Stimulated activated CD8-positive, alpha-beta memory T cell treated with anti-CD3 and anti-CD28 coated beads, Interleukin-15, amount 100 ng/mL, for 48 hours (primary cell): Measurements from ENCODE around the gene ATP6V0B.

Source experiments
- DNase-seq, 2 donors: peaks; one replicate each; pipeline ENCODE4 v3.0.0-alpha.2; 2020; ENCODE audit warnings: low read depth in 2 of 2

The ATP6V0B gene

GRCh38 chr1:43984855-43985254 lies 10.1 kb downstream of the ATP6V0B start:
- no peak for DNase-seq

DNA sequence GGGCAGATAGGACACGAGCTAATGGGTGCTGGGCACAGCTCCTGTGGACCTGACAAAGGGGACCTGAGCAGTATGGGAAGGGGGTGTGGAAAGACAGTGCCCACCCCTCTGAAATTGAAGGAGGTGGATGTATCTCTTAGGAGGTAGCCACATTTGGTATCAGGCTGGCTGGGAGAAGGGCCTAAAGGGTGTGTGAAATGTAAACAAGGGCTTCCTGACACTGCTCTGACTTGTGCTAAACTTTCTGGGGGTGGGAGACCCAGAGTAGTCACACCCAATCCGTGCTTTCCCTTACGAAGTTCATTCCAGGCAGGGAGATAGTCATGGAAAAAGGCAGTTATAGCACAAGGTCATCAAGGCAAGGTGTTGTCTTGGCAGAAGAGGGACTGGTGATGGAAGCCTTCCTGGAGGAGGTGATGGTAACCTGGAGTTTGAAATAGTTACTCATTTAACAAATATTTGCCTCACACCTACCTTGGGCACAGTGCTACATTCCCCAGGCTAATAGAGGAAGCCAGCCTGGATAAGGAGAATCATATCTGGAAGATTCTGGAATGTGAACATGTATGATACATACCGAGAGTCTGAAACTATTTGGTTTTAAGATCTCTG lies 11.3 kb downstream of the ATP6V0B start:
- no peak for DNase-seq

- no peak for DNase-seq
Measured at GRCh38 chr1:43986712-43987111, 12.0 kb downstream of the ATP6V0B start.

DNA sequence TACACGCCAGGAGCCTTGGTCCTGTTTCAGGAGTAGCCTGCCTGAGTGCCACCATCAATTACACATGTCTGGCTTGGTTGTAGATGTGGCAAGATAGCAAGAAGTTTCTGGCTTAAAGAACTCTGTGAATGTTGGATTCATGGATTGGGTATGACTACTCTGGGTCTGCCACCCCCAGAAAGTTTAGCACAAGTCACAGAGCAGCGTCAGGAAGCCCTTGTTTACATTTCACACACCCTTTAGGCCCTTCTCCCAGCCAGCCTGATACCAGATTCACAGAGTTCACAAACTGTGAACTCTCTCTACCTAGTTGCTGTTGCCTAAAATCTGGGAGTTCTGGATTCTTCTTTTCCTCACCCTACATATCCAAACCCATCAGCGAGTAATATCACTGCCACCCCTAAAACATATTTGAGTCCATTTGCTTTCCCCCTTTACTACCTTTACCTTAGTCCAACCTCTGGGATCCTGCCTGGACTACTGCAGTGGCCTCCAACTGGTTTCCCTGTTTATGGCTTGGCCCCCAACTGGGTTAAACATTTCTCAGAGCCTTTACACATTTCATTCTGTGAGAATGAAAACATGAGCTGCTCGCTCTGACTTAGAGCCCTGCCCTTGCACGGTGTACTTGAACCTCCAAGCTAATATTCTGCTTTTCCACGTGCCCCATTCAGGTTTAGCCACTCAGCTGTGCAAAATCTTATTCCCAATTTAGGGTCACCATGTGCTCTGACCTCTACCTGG lies 12.6 kb downstream of the ATP6V0B start:
- DNase-seq: no peak

DNA sequence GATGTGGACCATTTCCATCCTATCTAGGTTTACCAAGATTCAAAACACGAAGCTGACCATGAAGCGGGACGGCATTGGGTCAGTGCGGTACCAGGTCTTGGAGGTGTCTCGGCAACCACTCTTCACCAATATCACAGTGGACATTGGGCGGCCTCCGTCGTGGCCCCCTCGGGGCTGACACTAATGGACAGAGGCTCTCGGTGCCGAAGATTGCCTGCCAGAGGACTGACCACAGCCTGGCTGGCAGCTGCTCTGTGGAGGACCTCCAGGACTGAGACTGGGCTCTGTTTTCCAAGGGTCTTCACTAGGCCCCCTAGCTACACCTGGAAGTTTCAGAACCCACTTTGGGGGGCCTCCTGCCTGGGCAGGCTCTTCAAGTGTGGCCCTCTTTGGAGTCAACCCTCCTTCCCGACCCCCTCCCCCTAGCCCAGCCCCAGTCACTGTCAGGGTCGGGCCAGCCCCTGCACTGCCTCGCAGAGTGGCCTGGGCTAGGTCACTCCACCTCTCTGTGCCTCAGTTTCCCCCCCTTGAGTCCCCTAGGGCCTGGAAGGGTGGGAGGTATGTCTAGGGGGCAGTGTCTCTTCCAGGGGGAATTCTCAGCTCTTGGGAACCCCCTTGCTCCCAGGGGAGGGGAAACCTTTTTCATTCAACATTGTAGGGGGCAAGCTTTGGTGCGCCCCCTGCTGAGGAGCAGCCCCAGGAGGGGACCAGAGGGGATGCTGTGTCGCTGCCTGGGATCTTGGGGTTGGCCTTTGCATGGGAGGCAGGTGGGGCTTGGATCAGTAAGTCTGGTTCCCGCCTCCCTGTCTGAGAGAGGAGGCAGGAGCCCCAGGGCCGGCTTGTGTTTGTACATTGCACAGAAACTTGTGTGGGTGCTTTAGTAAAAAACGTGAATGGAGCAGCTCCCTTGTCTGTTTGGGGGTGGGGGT lies 15.8 kb downstream of the ATP6V0B start:
- DNase-seq: no peak

GRCh38 chr1:43991200-43991475 lies 16.4 kb downstream of the ATP6V0B start:
- DNase-seq: no peak

DNA sequence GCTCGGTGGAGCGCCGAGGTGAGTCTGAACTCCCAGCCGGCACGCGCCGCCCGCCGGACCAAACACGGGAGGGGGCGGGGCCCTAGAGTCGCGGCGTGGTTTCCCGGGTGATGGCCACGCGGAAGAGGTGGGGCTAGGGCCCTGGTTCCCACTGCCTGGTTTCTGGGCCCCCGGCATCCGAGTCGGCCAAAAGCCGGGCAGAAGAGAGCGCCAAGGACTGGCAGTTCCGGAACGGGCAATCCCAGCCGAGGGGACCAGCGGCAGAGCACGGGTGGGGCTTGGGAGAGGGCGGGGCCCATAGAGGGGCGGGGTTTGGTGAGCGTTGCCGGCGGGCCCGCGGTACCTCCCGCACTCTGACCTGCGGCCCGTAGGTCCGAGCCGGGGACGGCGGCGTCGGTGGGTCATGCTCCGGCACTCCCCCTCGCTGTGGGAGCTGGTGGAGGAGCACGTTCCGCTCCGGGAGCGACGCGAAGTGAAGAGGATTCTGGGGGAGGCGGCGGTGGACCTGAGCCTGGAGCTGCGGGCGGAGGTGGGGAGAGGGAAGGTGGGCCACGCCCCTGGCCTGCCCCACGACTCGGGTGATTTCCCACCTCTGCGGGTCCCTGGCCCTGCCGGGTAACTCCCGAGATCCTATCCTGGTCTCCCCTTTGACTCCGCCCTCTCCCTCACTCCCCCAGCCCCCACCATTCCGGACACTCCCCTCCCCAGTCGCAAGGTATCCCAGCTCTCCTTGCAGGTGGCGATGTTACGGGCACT lies 16.9 kb downstream of the ATP6V0B start, which contains the start of gene CCDC24:
TSS of gene CCDC24 (plus strand) at position 124 of the 756 bp plus-strand sequence. CDS start at position 404, 280 bp downstream.
- peak; percentile 64 to 65 for DNase-seq

DNA sequence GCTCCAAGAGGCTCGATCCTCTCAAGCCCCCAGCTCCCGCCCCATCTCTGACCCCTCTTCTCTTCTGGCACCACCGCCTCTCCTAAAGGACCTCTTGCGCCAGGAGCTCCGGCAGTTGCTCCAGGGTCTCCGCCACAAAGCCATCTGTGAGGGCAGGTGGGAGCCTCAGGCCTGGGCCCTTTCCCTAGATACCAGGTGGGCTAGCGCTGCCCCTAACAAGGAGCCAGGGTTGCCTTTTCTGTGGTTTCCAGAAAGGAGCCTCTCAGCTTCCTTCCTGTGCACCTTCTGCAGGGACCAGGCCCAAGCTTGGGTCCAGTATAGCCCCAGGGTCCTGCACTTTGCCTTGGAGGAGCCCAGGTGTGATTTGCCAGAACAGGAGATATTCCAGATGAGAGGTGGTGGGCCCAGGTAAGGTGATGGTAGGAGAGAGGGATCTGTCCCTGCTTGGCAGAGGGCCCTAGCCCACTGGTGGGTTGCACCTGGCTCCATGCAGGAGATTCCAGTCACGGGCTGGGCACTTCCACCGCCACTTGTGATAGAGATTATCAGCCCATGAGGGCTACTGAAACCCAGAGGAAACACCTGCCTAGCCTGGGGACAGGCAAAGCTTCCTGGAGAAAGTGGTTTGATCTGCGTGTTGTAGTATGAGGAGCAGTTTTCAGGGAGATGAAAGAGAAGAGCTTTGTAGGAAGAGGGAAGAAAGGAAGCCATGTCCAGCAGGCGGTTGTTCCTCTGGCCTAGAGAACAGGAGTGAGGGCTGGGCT lies 17.7 kb downstream of the ATP6V0B start:
- DNase-seq: no peak

- DNase-seq: no peak
Measured at GRCh38 chr1:43993206-43993914, 18.6 kb downstream of the ATP6V0B start.

DNA sequence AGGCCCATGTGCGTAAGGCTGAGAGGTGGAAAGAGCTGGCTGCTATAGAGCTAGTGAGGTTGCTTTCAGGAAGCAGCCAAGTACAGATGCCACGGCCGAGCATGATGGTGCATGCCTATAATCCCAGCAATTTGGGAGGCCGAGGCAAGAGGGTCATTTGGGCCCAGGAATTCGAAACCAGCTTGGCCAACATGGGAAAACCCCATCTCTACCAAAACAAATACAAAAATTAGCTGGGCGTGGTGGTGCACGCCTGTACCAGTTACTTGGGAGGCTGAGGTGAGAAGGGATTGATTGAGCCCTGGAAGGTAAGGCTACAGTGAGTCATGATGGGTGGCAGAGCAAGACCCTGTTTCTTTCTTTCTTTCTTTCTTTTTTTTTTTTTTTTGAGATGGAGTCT lies 19.3 kb downstream of the ATP6V0B start:
- no peak for DNase-seq

DNA sequence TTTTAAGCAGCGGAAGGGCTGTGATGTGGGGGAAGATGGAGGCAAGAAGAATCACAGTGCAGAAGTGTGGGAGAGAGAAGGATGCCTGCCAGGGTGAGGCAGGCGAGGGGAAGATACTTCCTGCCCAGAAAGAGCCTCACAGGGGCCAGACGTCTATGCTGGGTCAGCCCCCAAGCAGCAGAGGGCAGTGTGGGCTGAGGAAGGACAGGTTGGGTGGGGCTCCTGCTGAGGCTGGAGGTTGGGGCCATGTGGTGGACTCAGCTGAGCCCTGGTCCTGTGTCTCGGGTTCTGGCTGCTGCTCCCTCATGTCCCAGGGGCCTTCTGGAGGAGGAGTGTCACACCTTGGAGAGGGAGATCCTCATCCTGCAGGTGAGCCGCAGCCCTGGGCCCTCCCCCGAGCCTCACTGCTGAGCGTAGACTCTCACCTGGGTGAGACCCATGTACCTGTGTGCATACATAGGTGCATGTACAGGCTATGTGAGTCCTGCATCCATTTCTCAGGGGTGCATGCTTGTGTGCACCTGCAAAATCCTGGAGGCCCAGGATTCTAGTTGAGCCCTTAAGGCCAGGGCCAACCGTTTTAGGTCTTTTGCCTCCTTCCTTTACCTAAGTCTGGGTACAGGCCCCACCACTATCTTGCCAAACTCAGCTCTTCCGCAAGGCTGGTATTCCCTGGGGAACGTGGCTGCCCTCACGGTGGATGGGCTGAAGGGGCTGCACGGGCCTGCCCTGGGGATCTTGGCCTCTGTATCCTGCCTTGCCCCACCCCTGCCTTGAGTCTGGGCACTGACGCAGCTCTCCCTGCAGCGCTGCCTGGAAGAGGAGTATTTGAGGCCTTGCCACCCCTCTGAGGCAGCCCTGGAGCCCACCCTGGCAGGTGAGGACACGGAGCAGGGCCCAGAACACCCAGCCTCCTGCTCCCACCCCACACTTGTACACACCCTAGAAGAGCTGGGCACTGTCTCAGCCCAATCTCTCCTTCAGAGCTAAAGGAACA lies 20.3 kb downstream of the ATP6V0B start:
- no peak for DNase-seq

DNA sequence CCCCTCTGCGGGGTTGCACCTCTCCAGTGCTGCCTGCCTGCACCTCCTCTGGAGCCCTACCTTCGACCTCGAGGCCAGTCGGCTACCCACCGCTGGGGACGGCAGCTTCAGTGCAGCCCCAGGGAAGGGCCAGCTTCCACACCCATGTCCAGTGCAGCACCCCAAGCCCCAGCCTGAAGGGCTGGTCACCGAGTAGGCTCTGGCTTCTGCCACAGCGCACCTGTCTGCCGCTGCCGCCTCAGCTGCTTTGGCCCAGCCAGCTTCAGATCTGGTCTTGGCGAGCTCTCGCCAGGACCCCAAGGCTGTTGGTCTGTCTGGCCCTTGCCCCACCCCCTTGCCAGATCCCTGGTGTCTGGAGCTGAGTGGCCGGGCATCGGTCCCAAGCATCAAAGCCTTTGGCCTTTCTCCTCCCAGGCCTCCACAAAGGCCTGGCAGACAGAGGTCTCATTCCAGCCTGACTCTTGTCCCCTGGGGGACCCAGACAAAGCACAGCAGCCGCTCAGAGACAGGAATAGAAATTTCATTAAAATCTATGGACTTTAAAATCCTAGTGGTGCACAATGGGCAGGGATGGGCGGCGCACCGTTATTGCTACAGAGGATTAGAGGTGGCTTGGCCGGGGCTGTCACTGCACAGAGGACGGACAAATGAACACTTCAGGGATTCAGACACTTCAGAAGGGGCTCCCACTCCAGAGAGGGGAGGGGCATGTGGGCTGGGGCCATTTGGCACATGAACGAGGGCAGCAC lies 21.4 kb downstream of the ATP6V0B start:
- no peak for DNase-seq

DNA sequence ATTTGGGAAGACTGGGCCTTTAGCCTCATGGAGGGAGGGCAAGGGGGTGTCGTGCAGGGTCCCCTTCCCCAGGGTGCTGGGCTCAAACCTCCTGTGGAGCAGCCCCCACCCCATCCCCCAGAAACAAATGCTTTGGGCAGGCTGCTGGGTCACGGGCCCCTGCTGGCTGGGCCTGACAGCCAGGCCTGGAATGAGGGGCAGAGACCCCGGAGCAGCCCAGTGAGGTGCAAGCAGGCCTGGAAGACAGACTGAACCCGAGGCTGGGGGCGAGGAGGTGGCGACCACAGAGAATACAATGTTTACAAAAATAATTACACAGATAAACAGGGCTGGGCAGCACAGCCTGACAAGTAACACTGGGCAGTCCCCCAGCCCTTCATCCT lies 22.0 kb downstream of the ATP6V0B start:
- DNase-seq: no peak

DNA sequence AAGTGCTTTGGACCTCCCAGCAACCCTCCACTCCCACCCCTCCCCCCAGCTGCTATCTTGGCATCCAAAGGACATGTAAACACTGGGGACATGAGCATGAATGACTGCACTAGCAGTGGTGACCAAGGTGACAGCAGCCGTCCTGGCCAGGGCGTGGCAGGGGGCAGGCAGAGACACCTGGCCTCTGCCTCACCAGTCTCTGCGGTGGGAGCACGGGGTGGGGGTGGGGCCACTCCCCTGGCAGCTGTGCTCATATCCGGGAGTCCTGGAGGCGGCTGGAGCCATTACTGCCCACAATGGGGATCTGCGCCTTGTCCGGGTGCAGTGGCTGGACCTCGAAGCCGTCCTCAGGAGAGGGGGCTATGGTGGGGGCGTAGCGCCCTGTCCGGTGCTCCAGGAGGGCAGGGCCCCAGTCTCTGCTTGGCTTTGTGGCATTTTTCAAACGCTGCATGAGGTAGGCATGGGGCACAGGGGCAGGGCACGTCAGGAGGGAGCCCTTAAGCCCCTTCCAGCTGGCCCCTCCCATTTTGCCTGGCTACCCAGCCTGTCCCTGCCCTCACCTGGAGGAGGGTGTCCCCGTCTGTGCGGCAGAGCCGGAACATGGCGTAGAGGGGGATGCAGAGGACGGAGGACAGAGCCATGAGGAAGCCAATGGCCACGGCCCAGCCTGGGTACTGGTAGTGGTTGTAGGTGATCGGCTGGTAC lies 22.7 kb downstream of the ATP6V0B start:
- no peak for DNase-seq

- no peak for DNase-seq
Measured at GRCh38 chr1:43998000-43998378, 23.2 kb downstream of the ATP6V0B start.

- DNase-seq: no peak
Measured at GRCh38 chr1:43999455-43999854, 24.7 kb downstream of the ATP6V0B start.

DNA sequence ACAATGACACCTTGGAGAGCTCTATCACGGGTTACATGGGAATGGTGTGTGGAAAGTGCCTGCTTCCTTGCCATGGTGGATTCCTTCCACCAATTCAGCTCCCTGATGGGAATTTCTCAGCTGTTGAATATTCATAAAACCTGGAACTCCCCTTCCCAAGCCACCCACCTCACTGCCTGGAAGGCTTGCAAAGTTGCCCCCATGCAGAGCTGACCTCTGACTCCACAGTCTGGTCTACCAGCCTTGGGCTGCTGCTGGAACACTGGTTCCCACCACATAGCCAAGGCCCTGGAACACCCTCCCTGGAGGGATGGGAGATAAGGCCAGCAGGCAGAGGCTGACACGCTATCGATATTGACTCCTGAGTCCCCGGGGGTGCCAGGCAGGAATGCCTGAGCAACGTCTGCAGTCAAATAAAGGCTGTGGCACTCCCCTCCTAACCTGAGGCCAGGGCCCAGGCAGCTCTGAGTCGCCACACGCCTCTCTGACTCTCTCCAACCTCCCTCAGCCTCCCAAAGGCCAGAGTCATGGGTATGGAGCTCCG lies 25.4 kb downstream of the ATP6V0B start:
- DNase-seq: no peak

DNA sequence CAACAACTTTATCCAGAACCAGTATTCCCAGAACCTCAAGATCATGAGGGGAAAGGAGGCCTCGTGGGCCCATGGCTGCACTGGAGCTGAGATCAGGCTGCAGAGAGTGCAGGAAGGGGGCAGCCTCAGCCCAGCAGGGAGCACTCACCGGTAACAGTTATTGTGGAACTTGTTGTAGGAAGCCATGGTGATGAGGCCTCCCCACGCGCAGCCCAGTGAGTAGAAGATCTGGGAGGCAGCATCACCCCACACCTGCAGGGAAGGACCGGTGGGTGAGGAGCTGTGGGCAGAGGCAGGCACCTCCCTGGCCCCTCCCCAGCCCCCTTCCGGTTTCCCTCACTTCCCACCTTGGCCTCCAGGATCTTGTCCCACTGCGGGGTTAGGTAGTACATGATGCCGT lies 27.4 kb downstream of the ATP6V0B start:
- no peak for DNase-seq
